ENCODE measurements around the gene RALGAPA2. TPM values are rescaled to one million over a fixed set of nuclear protein-coding genes. Genes with fewer than 3 reads are reported as not detected.

The RALGAPA2 gene
- total and polyA plus RNA-seq, 2 of the 13 experiments (the other 11 are each of a cell fraction or from before 2014, with no cell fraction given): 13.8 to 17.7 TPM

- Histone ChIP-seq H3K9ac (ENCODE audit: insufficient read depth, low read depth, low read length) (no peak overlapping the region), H3K4me2 (ENCODE audit: low read depth, low read length) (no peak overlapping the region), H3K79me2 (ENCODE audit: insufficient read depth, low read length) (no peaks in the 10 kb centered on the region), H3K27me3 (ENCODE audit: control insufficient read depth in 1 of 2, insufficient read depth in 2 of 2, low read length in 2 of 2) (no peaks in the 10 kb centered on the region), H2AFZ (ENCODE audit: low read length) (no peak overlapping the region), H3K9me3 (ENCODE audit: low read length) (peaks cover 7% of the 10 kb centered on the region; the same call in 1 of the 2 replicates), H3K27ac (ENCODE audit: extremely low read length, insufficient read depth, low read length) (no peak overlapping the region), H3K4me1 (ENCODE audit: insufficient read depth, low read length) (peaks cover 48% of the 10 kb centered on the region), H3K36me3 (replicated peaks in 1 of 2; ENCODE audit: control insufficient read depth in 1 of 2, insufficient read depth in 2 of 2, low read length in 2 of 2) (peaks cover 0 to 3% of the 10 kb centered on the region in 2 experiments; a peak in 2 of 5 replicates), H4K20me1 (ENCODE audit: insufficient read depth, low read length) (no peaks in the 10 kb centered on the region), H3K4me3 (replicated peaks in 1 of 3; ENCODE audit: insufficient read depth in 1 of 3, low read depth in 2 of 3, low read length in 3 of 3) (no peak overlapping the region)
- in situ Hi-C loops (cut with HindIII; ENCODE audit: extremely low pct_ligation_motif_present, low pct_unique_long_range_greater_than_20kb) (no loop called here), intact Hi-C loops (cut with micrococcal nuclease; ENCODE audit: unreplicated experiment) (no loop called here)
- ATAC-seq (no peak), FAIRE-seq (no peak), DNase-seq (ENCODE audit: low spot score) (no peak)
- no TSS peak for BruUV-seq (replicated peaks)
- TF ChIP-seq IKZF4 (CRISPR knock-in tag; IDR thresholded peaks at IDR 0.05; ENCODE audit: borderline replicate concordance, low read depth, not compliant biosample characterization) (no peak), ATF1 (CRISPR knock-in tag; IDR thresholded peaks at IDR 0.05) (no peak), THYN1 (CRISPR knock-in tag; IDR thresholded peaks at IDR 0.05; ENCODE audit: borderline replicate concordance, low read depth) (no peak), ZFP1 (CRISPR knock-in tag; IDR thresholded peaks at IDR 0.05) (no peak), NR2C2 (CRISPR knock-in tag; IDR thresholded peaks at IDR 0.05; ENCODE audit: borderline replicate concordance) (no peak), ZBTB7B (CRISPR knock-in tag; IDR thresholded peaks at IDR 0.05) (no peak)
- ChIA-PET CTCF (ENCODE audit: low intra/inter-chr PET ratio, low total read pairs) (no interaction called here), POLR2A (no interaction called here)
- 97% methylated on average over 4 of the region's 4 CpGs for WGBS (ENCODE audit: low lambda C conversion rate)
Observed at GRCh38 chr20:20552076-20552475, 160.4 kb downstream of the RALGAPA2 start.

GRCh38 chr20:20551409-20551808 is 161.0 kb downstream of the RALGAPA2 start:
- no peak overlapping the region for H3K9ac ChIP-seq (ENCODE audit: insufficient read depth, low read depth, low read length)
- CTCF ChIA-PET (ENCODE audit: low intra/inter-chr PET ratio, low total read pairs): no interaction called here
- no peak overlapping the region for H2AFZ ChIP-seq (ENCODE audit: low read length)
- TF ChIP-seq ZC3H4 (CRISPR knock-in tag; IDR thresholded peaks at IDR 0.05; ENCODE audit: borderline replicate concordance): no peak
- FAIRE-seq: no peak
- H3K9me3 ChIP-seq (ENCODE audit: low read length): peaks cover 7% of the 10 kb centered on the region; the same call in 1 of the 2 replicates
- H3K4me2 ChIP-seq (ENCODE audit: low read depth, low read length): no peak overlapping the region
- peaks cover 2 to 3% of the 10 kb centered on the region in 2 experiments; a peak in 2 of 5 replicates for H3K36me3 ChIP-seq (replicated peaks in 1 of 2; ENCODE audit: control insufficient read depth in 1 of 2, insufficient read depth in 2 of 2, low read length in 2 of 2)
- H4K20me1 ChIP-seq (ENCODE audit: insufficient read depth, low read length): no peaks in the 10 kb centered on the region
- 98% methylated on average over 3 of the region's 3 CpGs for WGBS (ENCODE audit: low lambda C conversion rate)
- no peak for ATAC-seq
- intact Hi-C loops (cut with micrococcal nuclease; ENCODE audit: unreplicated experiment) (no loop called here), in situ Hi-C loops (cut with HindIII; ENCODE audit: extremely low pct_ligation_motif_present, low pct_unique_long_range_greater_than_20kb) (no loop called here)
- peaks cover 55% of the 10 kb centered on the region for H3K4me1 ChIP-seq (ENCODE audit: insufficient read depth, low read length)
- DNase-seq (ENCODE audit: low spot score): no peak
- POLR2A ChIA-PET: no interaction called here
- H3K27ac ChIP-seq (ENCODE audit: extremely low read length, insufficient read depth, low read length): no peak overlapping the region
- no peaks in the 10 kb centered on the region for H3K79me2 ChIP-seq (ENCODE audit: insufficient read depth, low read length)
- no peaks in the 10 kb centered on the region for H3K27me3 ChIP-seq (ENCODE audit: control insufficient read depth in 1 of 2, insufficient read depth in 2 of 2, low read length in 2 of 2)
- no TSS peak for BruUV-seq (replicated peaks)
- H3K4me3 ChIP-seq (replicated peaks in 1 of 3; ENCODE audit: insufficient read depth in 1 of 3, low read depth in 2 of 3, low read length in 3 of 3): no peak overlapping the region

All from HepG2 (cell line).